Bronchial epithelial cell (primary cell): Measurements from ENCODE around the gene OS9. TPM values are rescaled to one million over a fixed set of nuclear protein-coding genes. Genes with fewer than 3 reads are reported as not detected.
A peak's percentile ranks its signal among the peaks of the same experiment; 100 is the strongest.

Experiments
- DNase-seq: peaks from one replicate; pipeline ENCODE4 v3.0.0-alpha.2; 2010; ENCODE audit warnings: low read depth
- FAIRE-seq: peaks from 2 replicates; lab custom pipeline; 2011; peaks lifted over from hg19 to GRCh38; lab: Jason Lieb, UNC
- H3K27me3 ChIP-seq: 2 replicates; pipeline ENCODE4 v1.5.1; 2011; ENCODE audit warnings: low read length; ENCODE audit not compliant: control insufficient read depth, insufficient read depth
- H3K36me3 ChIP-seq: 2 replicates; pipeline ENCODE4 v1.5.1; 2011; ENCODE audit warnings: low read length; ENCODE audit not compliant: control insufficient read depth, insufficient read depth
- H3K4me3 ChIP-seq: 2 replicates; pipeline ENCODE4 v1.5.1; 2011; ENCODE audit warnings: mild to moderate bottlenecking, low read depth, low read length, control low read depth
- CTCF ChIP-seq: IDR thresholded peaks from 2 replicates; pipeline ENCODE4 v1.5.1; 2011; ENCODE audit warnings: mild to moderate bottlenecking, moderate library complexity, low read length, control low read depth, inconsistent platforms; ENCODE audit not compliant: insufficient read depth, severe bottlenecking
- total RNA-seq: library from RNA; depleted of rRNA; stranded (reverse); fragments of >200 nt; gene quantifications from 2 replicates; pipeline ENCODE4 v1.2.1, GENCODE V29; 2014

Gene OS9
- total RNA-seq, 1 donor from 2014 or later, result 405 TPM

GRCh38 chr12:57733928-57734327 lies 40.0 kb downstream of the OS9 start:
- FAIRE-seq, result no peak
- DNase-seq, result no peak

GRCh38 chr12:57734591-57734990 lies 40.7 kb downstream of the OS9 start:
- Histone ChIP-seq H3K4me3 (no peak overlapping the region), H3K36me3 (no peaks in the 10 kb centered on the region), H3K27me3 (peaks cover 40% of the 10 kb centered on the region)
- FAIRE-seq (no peak), DNase-seq (no peak)
- TF ChIP-seq CTCF, result no peak

More at GRCh38 chr12:57733928-57734327, 40.0 kb downstream of the OS9 start:
- Histone ChIP-seq H3K4me3 (no peak overlapping the region), H3K36me3 (no peaks in the 10 kb centered on the region), H3K27me3 (peaks cover 36% of the 10 kb centered on the region)
- TF ChIP-seq CTCF, result no peak

- H3K27me3 ChIP-seq, result peaks cover 46% of the 10 kb centered on the region
- DNase-seq, result no peak
- H3K36me3 ChIP-seq, result no peaks in the 10 kb centered on the region
- TF ChIP-seq CTCF, result no peak
- H3K4me3 ChIP-seq, result no peak overlapping the region
- no peak for FAIRE-seq
Observed at GRCh38 chr12:57735198-57735855, 41.4 kb downstream of the OS9 start.

- no peak for DNase-seq
- H3K36me3 ChIP-seq, result no peaks in the 10 kb centered on the region
- H3K27me3 ChIP-seq, result peaks cover 45% of the 10 kb centered on the region
- no peak overlapping the region for H3K4me3 ChIP-seq
- peak; percentile 21 for TF ChIP-seq CTCF
- no peak for FAIRE-seq
Observed at GRCh38 chr12:57735952-57736740, 42.2 kb downstream of the OS9 start.

DNA sequence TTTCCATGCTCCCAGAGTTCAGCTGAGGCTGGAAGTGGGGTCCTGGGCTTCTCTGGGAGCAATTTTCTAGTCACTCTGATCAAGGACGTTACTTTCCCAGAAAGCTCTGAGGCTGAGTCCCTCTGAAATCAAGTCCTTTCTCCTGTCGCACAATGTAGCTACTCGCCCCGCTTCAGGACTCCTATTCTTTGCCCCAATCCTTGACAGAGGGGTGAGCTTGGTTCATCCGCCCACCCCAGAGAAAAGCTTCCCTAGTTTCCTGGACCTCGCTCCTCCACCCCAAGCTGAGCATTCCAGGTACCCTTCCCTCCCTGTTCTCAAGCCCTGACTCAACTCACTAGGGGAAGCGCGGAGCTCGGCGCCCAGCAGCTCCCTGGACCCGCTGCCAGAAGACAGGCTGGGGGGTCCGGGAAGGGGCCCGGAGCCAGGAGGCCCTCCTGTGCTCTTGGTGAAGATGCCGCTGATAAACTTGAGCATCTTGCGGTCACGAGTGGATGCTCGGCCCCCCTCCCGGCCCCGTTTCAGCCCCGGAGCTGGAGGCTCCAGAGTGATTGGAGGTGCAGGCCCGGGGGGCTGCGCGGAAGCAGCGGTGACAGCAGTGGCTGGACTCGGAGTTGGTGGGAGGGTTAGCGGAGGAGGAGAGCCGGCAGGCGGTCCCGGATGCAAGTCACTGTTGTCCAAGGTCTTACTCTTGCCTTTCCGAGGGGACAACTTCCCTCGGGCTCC lies 43.0 kb downstream of the OS9 start:
- Histone ChIP-seq H3K4me3 (no peak overlapping the region), H3K36me3 (no peaks in the 10 kb centered on the region), H3K27me3 (peaks cover 44% of the 10 kb centered on the region)
- DNase-seq (no peak), FAIRE-seq (no peak)
- no peak for TF ChIP-seq CTCF
